HepG2 (cell line): ENCODE measurements around the gene ESPNL.

Experiments used
- CHD2 ChIP-seq: IDR thresholded peaks from 2 replicates; pipeline ENCODE4 v1.6.1; 2011; ENCODE audit warnings: low read depth, low read length, improper control_type of control experiment
- CTCF ChIP-seq: sonication (generic); formaldehyde crosslinking; IDR thresholded peaks from 2 replicates; pipeline ENCODE4 v1.5.0; 2020; ENCODE audit warnings: mild to moderate bottlenecking, missing genetic modification reagents, moderate library complexity
- GATAD2A ChIP-seq: IDR thresholded peaks from 2 replicates; pipeline ENCODE4 v1.6.1; 2016
- KDM1A ChIP-seq: IDR thresholded peaks from 2 replicates; pipeline ENCODE4 v1.6.1; 2016; ENCODE audit warnings: missing compliant biosample characterization
- ZNF549 ChIP-seq: sonication (generic); formaldehyde crosslinking; IDR thresholded peaks from 2 replicates; pipeline ENCODE4 v1.5.0; 2020; ENCODE audit warnings: missing genetic modification reagents

GRCh38 chr2:238100821-238101771 is 956 bp downstream of the ESPNL start:
- TF ChIP-seq ZNF549 (CRISPR knock-in tag) (no peak), CTCF (peak; percentile 47), GATAD2A (CRISPR knock-in tag) (no peak), CHD2 (no peak), KDM1A (no peak)
